Tibial nerve (tissue), 4 donors: ENCODE results near the gene EIF2S3B. TPM values are rescaled to one million over a fixed set of nuclear protein-coding genes. Genes with fewer than 3 reads are reported as not detected.

Experiments
- DNase-seq, 2 donors: peaks; one replicate each; pipeline ENCODE4 v3.0.0-alpha.2; 2019; ENCODE audit warnings: low spot score in 2 of 2
- H3K27ac ChIP-seq, 4 donors: fragments of 200-600 bp; sonication (generic) in 3 of 4; one replicate each; pipeline ENCODE4 v1.5.1; 2017 to 2019; ENCODE audit warnings: mild to moderate bottlenecking in 1 of 4
- H3K27me3 ChIP-seq, 2 donors: fragments of 200-600 bp; sonication (generic) in 1 of 2; one replicate each; pipeline versions ENCODE4 v1.5.1 to v1.6.0; 2017 to 2019
- H3K36me3 ChIP-seq, 3 donors: fragments of 200-600 bp; sonication (generic); one replicate each; pipeline ENCODE4 v1.5.1; 2018 to 2019
- H3K4me1 ChIP-seq, 4 donors: fragments of 200-600 bp; sonication (generic) in 3 of 4; one replicate each; pipeline ENCODE4 v1.5.1; 2017 to 2019
- H3K4me3 ChIP-seq, 4 donors: fragments of 200-600 bp; sonication (generic) in 3 of 4; one replicate each; pipeline ENCODE4 v1.5.1; 2017 to 2019; ENCODE audit warnings: mild to moderate bottlenecking in 1 of 4, moderate library complexity in 1 of 4
- H3K9me3 ChIP-seq, 4 donors: fragments of 200-600 bp; sonication (generic) in 3 of 4; one replicate each; pipeline ENCODE4 v1.5.1; 2017 to 2019
- CTCF ChIP-seq, 5 experiments: fragments of 200-600 bp in 3 of 5; fragments of 450-650 bp in 2 of 5; sonication (generic) in 3 of 5; IDR thresholded peaks; one replicate each; pipeline ENCODE4 v1.5.1; 2016 to 2019; ENCODE audit warnings: antibody characterized with exemption in 5 of 5, mild to moderate bottlenecking in 3 of 5, moderate library complexity in 2 of 5
- EP300 ChIP-seq, 2 donors: sonication (generic); formaldehyde crosslinking; IDR thresholded peaks; one replicate each; pipeline ENCODE4 v1.6.1; 2017; ENCODE audit warnings: antibody characterized with exemption in 2 of 2, mild to moderate bottlenecking in 1 of 2
- POLR2A ChIP-seq, 2 donors: fragments of 450-650 bp; IDR thresholded peaks; one replicate each; pipeline ENCODE4 v1.6.1; 2017; ENCODE audit warnings: antibody characterized with exemption in 2 of 2, mild to moderate bottlenecking in 2 of 2, moderate library complexity in 2 of 2
- WGBS, 2 donors: methylation state at CpG; one replicate each; pipeline ENCODE4 v1.1.5; 2018; 5-methylcytosine and 5-hydroxymethylcytosine counted together
- total RNA-seq, 4 donors: library from RNA; depleted of rRNA; stranded (reverse); fragments of >200 nt; gene quantifications; one replicate each; pipeline ENCODE4 v1.1.0, GENCODE V29; 2016

Gene EIF2S3B
- total RNA-seq, 4 donors from 2014 or later = 0.42 TPM; not detected in 3

GRCh38 chr12:10491766-10492165, 13.9 kb upstream of the EIF2S3B start:
- Histone ChIP-seq H3K36me3 (no peaks in the 10 kb centered on the region), H3K4me3 (no peak overlapping the region), H3K9me3 (no peaks in the 10 kb centered on the region), H3K27me3 (no peaks in the 10 kb centered on the region), H3K4me1 (no peaks in the 10 kb centered on the region), H3K27ac (no peak overlapping the region)
- 59 to 81% methylated on average over 4 of the region's 4 CpGs for WGBS, 2 donors
- TF ChIP-seq POLR2A (IDR thresholded peaks at IDR 0.05) (no peak), EP300 (IDR thresholded peaks at IDR 0.05) (no peak), CTCF (IDR thresholded peaks at IDR 0.05) (no peak)
- no peak for DNase-seq

- TF ChIP-seq EP300 (IDR thresholded peaks at IDR 0.05) (peak in 1 of 2 donors; percentile 28), CTCF (IDR thresholded peaks at IDR 0.05) (no peak)
- Histone ChIP-seq H3K9me3 (peaks cover 0 to 5% (median 0%) of the 10 kb centered on the region in 4 donors), H3K4me1 (no peaks in the 10 kb centered on the region), H3K36me3 (no peaks in the 10 kb centered on the region), H3K4me3 (no peak overlapping the region), H3K27ac (no peak overlapping the region), H3K27me3 (no peaks in the 10 kb centered on the region)
- DNase-seq = no peak
- 54 to 57% methylated on average over 2 of the region's 2 CpGs for WGBS, 2 donors
These were observed 8.1 kb upstream of the EIF2S3B start for GRCh38 chr12:10497602-10498001.

- Histone ChIP-seq H3K27me3 (no peaks in the 10 kb centered on the region), H3K4me3 (no peak overlapping the region), H3K9me3 (peaks cover 0 to 8% (median 0%) of the 10 kb centered on the region in 4 donors), H3K27ac (no peak overlapping the region), H3K36me3 (no peaks in the 10 kb centered on the region), H3K4me1 (no peaks in the 10 kb centered on the region)
- WGBS, 2 donors = 10 to 56% methylated on average over 1 of the region's 1 CpG
- DNase-seq = no peak
- TF ChIP-seq POLR2A (IDR thresholded peaks at IDR 0.05) (no peak), CTCF (IDR thresholded peaks at IDR 0.05) (no peak), EP300 (IDR thresholded peaks at IDR 0.05) (no peak)
These were observed 7.6 kb upstream of the EIF2S3B start for GRCh38 chr12:10498042-10498441.

GRCh38 chr12:10501030-10501429, 4.7 kb upstream of the EIF2S3B start:
- no peak overlapping the region for H3K27ac ChIP-seq
- H3K27me3 ChIP-seq = no peaks in the 10 kb centered on the region
- H3K4me3 ChIP-seq = no peak overlapping the region
- no peaks in the 10 kb centered on the region for H3K36me3 ChIP-seq
- peak in 1 of 5 experiments; percentile 8 for TF ChIP-seq CTCF (IDR thresholded peaks at IDR 0.05)
- TF ChIP-seq EP300 (IDR thresholded peaks at IDR 0.05) = no peak
- no peaks in the 10 kb centered on the region for H3K4me1 ChIP-seq
- WGBS, 2 donors = 45 to 50% methylated on average over 3 of the region's 3 CpGs
- H3K9me3 ChIP-seq = peaks cover 0 to 8% (median 0%) of the 10 kb centered on the region in 4 donors
- no peak for DNase-seq

GRCh38 chr12:10503460-10503859, 2.2 kb upstream of the EIF2S3B start:
- H3K27me3 ChIP-seq = no peaks in the 10 kb centered on the region
- WGBS, 2 donors = 33 to 39% methylated on average over 1 of the region's 1 CpG
- peaks cover 0 to 8% (median 0%) of the 10 kb centered on the region in 4 donors for H3K9me3 ChIP-seq
- no peak overlapping the region for H3K4me3 ChIP-seq
- no peak for DNase-seq
- no peaks in the 10 kb centered on the region for H3K36me3 ChIP-seq
- no peak overlapping the region for H3K27ac ChIP-seq
- no peaks in the 10 kb centered on the region for H3K4me1 ChIP-seq
- no peak for TF ChIP-seq CTCF (IDR thresholded peaks at IDR 0.05)
- TF ChIP-seq POLR2A (IDR thresholded peaks at IDR 0.05) = no peak
- TF ChIP-seq EP300 (IDR thresholded peaks at IDR 0.05) = no peak
